Measurements from ENCODE around the gene UMAD1. TPM values are rescaled to one million over a fixed set of nuclear protein-coding genes. Genes with fewer than 3 reads are reported as not detected.

The UMAD1 gene
- total RNA-seq, 1 donor from 2014 or later = 9.3 TPM

DNA sequence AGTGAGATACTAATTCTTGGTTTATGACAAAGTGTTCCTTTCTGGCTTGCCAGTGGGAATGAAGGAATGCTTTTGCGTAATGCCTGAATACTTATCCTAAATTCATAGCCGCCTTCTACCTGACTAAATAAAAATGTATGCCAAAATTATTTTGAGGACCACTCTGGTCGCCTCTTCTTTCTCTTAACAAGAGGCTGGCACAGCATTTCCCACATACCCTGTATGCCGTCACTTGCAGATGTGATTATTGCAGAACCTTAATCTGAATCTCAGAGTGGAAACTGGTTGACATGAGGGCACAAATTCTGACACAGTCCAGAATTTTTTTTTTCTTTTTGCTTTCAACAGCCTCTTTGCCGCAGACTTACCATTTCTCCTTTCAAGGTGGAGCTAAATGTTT is 203.4 kb downstream of the UMAD1 start:
- Histone ChIP-seq H3K4me1 (ENCODE audit: insufficient read depth, low read length) (no peaks in the 10 kb centered on the region), H3K9ac (ENCODE audit: low read length) (no peak overlapping the region), H3K27ac (ENCODE audit: low read depth, low read length) (no peak overlapping the region), H3K79me2 (ENCODE audit: insufficient read depth, low read length) (no peaks in the 10 kb centered on the region), H3K4me3 (ENCODE audit: insufficient read depth, low read depth, low read length) (no peak overlapping the region), H3K9me3 (ENCODE audit: insufficient read depth, low read depth, low read length) (no peaks in the 10 kb centered on the region), H3K27me3 (ENCODE audit: insufficient read depth, low read length) (no peaks in the 10 kb centered on the region), H3K4me2 (ENCODE audit: low read length) (no peak overlapping the region), H3K36me3 (ENCODE audit: insufficient read depth, low read length) (no peaks in the 10 kb centered on the region), H2AFZ (ENCODE audit: low read depth, low read length) (no peak overlapping the region), H4K20me1 (ENCODE audit: insufficient read depth, low read length) (no peaks in the 10 kb centered on the region)
- TF ChIP-seq, protein P1, sequence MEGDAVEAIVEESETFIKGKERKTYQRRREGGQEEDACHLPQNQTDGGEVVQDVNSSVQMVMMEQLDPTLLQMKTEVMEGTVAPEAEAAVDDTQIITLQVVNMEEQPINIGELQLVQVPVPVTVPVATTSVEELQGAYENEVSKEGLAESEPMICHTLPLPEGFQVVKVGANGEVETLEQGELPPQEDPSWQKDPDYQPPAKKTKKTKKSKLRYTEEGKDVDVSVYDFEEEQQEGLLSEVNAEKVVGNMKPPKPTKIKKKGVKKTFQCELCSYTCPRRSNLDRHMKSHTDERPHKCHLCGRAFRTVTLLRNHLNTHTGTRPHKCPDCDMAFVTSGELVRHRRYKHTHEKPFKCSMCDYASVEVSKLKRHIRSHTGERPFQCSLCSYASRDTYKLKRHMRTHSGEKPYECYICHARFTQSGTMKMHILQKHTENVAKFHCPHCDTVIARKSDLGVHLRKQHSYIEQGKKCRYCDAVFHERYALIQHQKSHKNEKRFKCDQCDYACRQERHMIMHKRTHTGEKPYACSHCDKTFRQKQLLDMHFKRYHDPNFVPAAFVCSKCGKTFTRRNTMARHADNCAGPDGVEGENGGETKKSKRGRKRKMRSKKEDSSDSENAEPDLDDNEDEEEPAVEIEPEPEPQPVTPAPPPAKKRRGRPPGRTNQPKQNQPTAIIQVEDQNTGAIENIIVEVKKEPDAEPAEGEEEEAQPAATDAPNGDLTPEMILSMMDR (IDR thresholded peaks at IDR 0.05; ENCODE audit: insufficient read depth, low read depth, low read length) = no peak
- TF ChIP-seq EZH2 (IDR thresholded peaks at IDR 0.05; ENCODE audit: insufficient read depth, low read length) = no peak
- H3K27ac Mint-ChIP-seq (ENCODE audit: unreplicated experiment) = no peak overlapping the region
- no peaks in the 10 kb centered on the region for H3K4me1 Mint-ChIP-seq (ENCODE audit: low read depth, unreplicated experiment)
- H3K9me3 Mint-ChIP-seq (ENCODE audit: unreplicated experiment) = peaks cover 4% of the 10 kb centered on the region
- H3K4me3 Mint-ChIP-seq (ENCODE audit: unreplicated experiment) = no peak overlapping the region
- DNase-seq (ENCODE audit: low read depth) (no peak), FAIRE-seq (no peak)
- H3K27me3 Mint-ChIP-seq (ENCODE audit: low read depth, unreplicated experiment) = no peaks in the 10 kb centered on the region
- H3K36me3 Mint-ChIP-seq (ENCODE audit: low read depth, unreplicated experiment) = no peaks in the 10 kb centered on the region

DNA sequence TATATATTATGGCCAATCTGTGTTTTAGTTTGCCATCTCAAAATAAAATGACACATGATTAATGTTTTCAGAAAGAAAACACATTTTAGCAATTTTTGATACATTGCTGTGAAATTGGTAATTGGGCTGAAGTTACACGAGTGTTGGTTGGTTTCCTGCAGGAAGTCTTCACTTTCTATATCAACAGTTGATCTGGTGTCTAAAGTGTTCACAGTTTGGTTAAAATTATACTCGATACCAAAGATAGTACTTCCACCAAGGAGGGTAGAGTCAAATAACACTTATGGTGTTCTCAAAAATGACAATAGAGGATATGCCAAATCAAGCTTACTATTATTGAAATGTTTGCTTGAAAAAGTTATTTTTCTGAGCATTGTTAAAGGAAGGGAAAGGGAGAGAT is 207.7 kb downstream of the UMAD1 start:
- no peaks in the 10 kb centered on the region for H3K36me3 ChIP-seq (ENCODE audit: insufficient read depth, low read length)
- H3K4me2 ChIP-seq (ENCODE audit: low read length) = no peak overlapping the region
- no peak for DNase-seq (ENCODE audit: low read depth)
- H3K4me1 ChIP-seq (ENCODE audit: insufficient read depth, low read length) = no peaks in the 10 kb centered on the region
- H3K4me3 Mint-ChIP-seq (ENCODE audit: unreplicated experiment) = no peak overlapping the region
- no peaks in the 10 kb centered on the region for H3K9me3 ChIP-seq (ENCODE audit: insufficient read depth, low read depth, low read length)
- H3K27ac ChIP-seq (ENCODE audit: low read depth, low read length) = no peak overlapping the region
- H3K79me2 ChIP-seq (ENCODE audit: insufficient read depth, low read length) = no peaks in the 10 kb centered on the region
- no peak overlapping the region for H2AFZ ChIP-seq (ENCODE audit: low read depth, low read length)
- H4K20me1 ChIP-seq (ENCODE audit: insufficient read depth, low read length) = no peaks in the 10 kb centered on the region
- H3K36me3 Mint-ChIP-seq (ENCODE audit: low read depth, unreplicated experiment) = no peaks in the 10 kb centered on the region
- H3K27ac Mint-ChIP-seq (ENCODE audit: unreplicated experiment) = no peak overlapping the region
- H3K4me3 ChIP-seq (ENCODE audit: insufficient read depth, low read depth, low read length) = no peak overlapping the region
- H3K27me3 ChIP-seq (ENCODE audit: insufficient read depth, low read length) = no peaks in the 10 kb centered on the region
- no peaks in the 10 kb centered on the region for H3K4me1 Mint-ChIP-seq (ENCODE audit: low read depth, unreplicated experiment)
- TF ChIP-seq, protein P1 (IDR thresholded peaks at IDR 0.05; ENCODE audit: insufficient read depth, low read depth, low read length) = no peak
- no peak for TF ChIP-seq EZH2 (IDR thresholded peaks at IDR 0.05; ENCODE audit: insufficient read depth, low read length)
- peaks cover 4% of the 10 kb centered on the region for H3K9me3 Mint-ChIP-seq (ENCODE audit: unreplicated experiment)
- H3K27me3 Mint-ChIP-seq (ENCODE audit: low read depth, unreplicated experiment) = no peaks in the 10 kb centered on the region
- no peak for FAIRE-seq
- H3K9ac ChIP-seq (ENCODE audit: low read length) = no peak overlapping the region

DNA sequence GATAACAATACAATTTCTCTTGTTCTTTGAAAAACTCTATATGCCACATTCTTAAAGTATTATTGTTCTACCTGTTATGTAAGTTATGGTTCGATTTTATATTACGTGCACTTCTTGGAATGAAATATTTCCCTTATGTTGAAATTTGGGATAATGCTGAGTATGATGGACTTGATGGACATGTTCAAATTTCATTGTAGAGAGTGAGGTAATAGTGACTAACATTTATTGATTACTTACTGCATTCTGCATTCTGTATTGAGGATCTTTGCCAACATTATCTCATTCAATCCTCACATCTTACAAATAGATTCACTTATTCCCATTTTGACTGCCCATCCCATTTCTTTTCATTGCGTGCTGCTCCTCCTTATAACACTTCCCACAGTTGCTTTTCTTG is 208.3 kb downstream of the UMAD1 start:
- Histone ChIP-seq H3K4me3 (ENCODE audit: insufficient read depth, low read depth, low read length) (no peak overlapping the region), H3K4me2 (ENCODE audit: low read length) (no peak overlapping the region), H3K27ac (ENCODE audit: low read depth, low read length) (no peak overlapping the region), H2AFZ (ENCODE audit: low read depth, low read length) (no peak overlapping the region), H3K27me3 (ENCODE audit: insufficient read depth, low read length) (no peaks in the 10 kb centered on the region), H3K79me2 (ENCODE audit: insufficient read depth, low read length) (no peaks in the 10 kb centered on the region), H4K20me1 (ENCODE audit: insufficient read depth, low read length) (no peaks in the 10 kb centered on the region), H3K9ac (ENCODE audit: low read length) (no peak overlapping the region), H3K9me3 (ENCODE audit: insufficient read depth, low read depth, low read length) (no peaks in the 10 kb centered on the region), H3K36me3 (ENCODE audit: insufficient read depth, low read length) (no peaks in the 10 kb centered on the region), H3K4me1 (ENCODE audit: insufficient read depth, low read length) (no peaks in the 10 kb centered on the region)
- DNase-seq (ENCODE audit: low read depth) (no peak), FAIRE-seq (no peak)
- H3K4me1 Mint-ChIP-seq (ENCODE audit: low read depth, unreplicated experiment) = no peaks in the 10 kb centered on the region
- no peak for TF ChIP-seq EZH2 (IDR thresholded peaks at IDR 0.05; ENCODE audit: insufficient read depth, low read length)
- TF ChIP-seq, protein P1 (IDR thresholded peaks at IDR 0.05; ENCODE audit: insufficient read depth, low read depth, low read length) = no peak
- no peaks in the 10 kb centered on the region for H3K27me3 Mint-ChIP-seq (ENCODE audit: low read depth, unreplicated experiment)
- peaks cover 4% of the 10 kb centered on the region for H3K9me3 Mint-ChIP-seq (ENCODE audit: unreplicated experiment)
- H3K4me3 Mint-ChIP-seq (ENCODE audit: unreplicated experiment) = no peak overlapping the region
- no peaks in the 10 kb centered on the region for H3K36me3 Mint-ChIP-seq (ENCODE audit: low read depth, unreplicated experiment)
- no peak overlapping the region for H3K27ac Mint-ChIP-seq (ENCODE audit: unreplicated experiment)
